GM12878 (cell line): ENCODE data around the gene PC. TPM values are rescaled to one million over a fixed set of nuclear protein-coding genes. Genes with fewer than 3 reads are reported as not detected.

Experiments
- ASH2L ChIP-seq: fragments of 300-600, 200-600 bp; sonication (generic); IDR thresholded peaks from 2 replicates; pipeline ENCODE4 v1.6.1; 2017; ENCODE audit warnings: low read depth, mild to moderate bottlenecking, borderline replicate concordance
- BHLHE40 ChIP-seq, 2 experiments: fragments of 450-650 bp in 1 of 2; IDR thresholded peaks; 2 replicates each; pipeline ENCODE4 v1.6.1; 2011 to 2017; ENCODE audit warnings: low read depth in 2 of 2, borderline replicate concordance in 1 of 2, improper control_type of control experiment in 1 of 2, low read length in 1 of 2, mild to moderate bottlenecking in 1 of 2
- HDGF ChIP-seq: fragments of 450-650 bp; IDR thresholded peaks from 2 replicates; pipeline ENCODE4 v1.6.1; 2016; ENCODE audit warnings: antibody characterized with exemption
- IRF4 ChIP-seq: IDR thresholded peaks from 2 replicates; pipeline ENCODE4 v1.6.1; 2011; ENCODE audit warnings: low read depth, low read length
- JUND ChIP-seq: IDR thresholded peaks from 2 replicates; pipeline ENCODE4 v1.6.1; 2012; ENCODE audit warnings: low read depth, mild to moderate bottlenecking, low read length, improper control_type of control experiment, moderate library complexity
- MEF2B ChIP-seq: fragments of 450-650 bp; IDR thresholded peaks from 2 replicates; pipeline ENCODE4 v1.6.1; 2018; ENCODE audit warnings: mild to moderate bottlenecking, moderate library complexity; ENCODE audit not compliant: partially characterized antibody, poor library complexity, severe bottlenecking
- MXI1 ChIP-seq: fragments of 150-350 bp; IDR thresholded peaks from 2 replicates; pipeline ENCODE4 v1.6.1; 2011; ENCODE audit warnings: low read depth, mild to moderate bottlenecking, inconsistent platforms, low read length, improper control_type of control experiment
- RELA ChIP-seq: fragments of 450-650 bp; IDR thresholded peaks from 2 replicates; pipeline ENCODE4 v1.8.0; 2014; ENCODE audit warnings: borderline replicate concordance; ENCODE audit not compliant: partially characterized antibody
- SIN3A ChIP-seq: IDR thresholded peaks from 2 replicates; pipeline ENCODE4 v1.6.1; 2012; ENCODE audit warnings: low read depth, low read length, improper control_type of control experiment
- TBL1XR1 ChIP-seq: IDR thresholded peaks from 2 replicates; pipeline ENCODE4 v1.6.1; 2012; ENCODE audit warnings: low read depth, low read length, improper control_type of control experiment
- ZNF274 ChIP-seq: IDR thresholded peaks from one replicate; pipeline ENCODE4 v1.8.0; 2011; ENCODE audit not compliant: insufficient read length, insufficient read depth
- polyA plus RNA-seq, 11 experiments: library from polyadenylated mRNA; depleted of rRNA in 4 of 11; unstranded in 6 of 11; stranded (reverse) in 5 of 11; fragments of >200 nt; fragmentation: Nextera tagmentation in 4 of 11; fragmentation: Illumina TruSeq in 1 of 11; extraction: Ambion mirVana in 4 of 11; extraction: Trizol in 1 of 11; gene quantifications; 1 replicate in 1 of 11; 2 replicates in 10 of 11; pipeline versions ENCODE4 v1.2.1 to v1.2.3, GENCODE V29; 2011 to 2016; ENCODE audit warnings: inconsistent platforms in 2 of 11, missing spikeins in 2 of 11, low read depth in 1 of 11
- total RNA-seq, 4 experiments: library from RNA; depleted of rRNA in 3 of 4; stranded (reverse); fragments of >200 nt in 3 of 4; fragmentation: Illumina TruSeq in 1 of 4; extraction: Trizol in 1 of 4; gene quantifications; 2 replicates each; pipeline versions ENCODE4 v1.2.1 to v1.2.3, GENCODE V29; 2013 to 2021
- TF ChIP-seq, protein P1 (sequence below): fragments of 450-650 bp; formaldehyde crosslinking; IDR thresholded peaks from 2 replicates; pipeline ENCODE4 v1.4.0; 2020; ENCODE audit warnings: mild to moderate bottlenecking, moderate library complexity
- TF ChIP-seq, protein P2 (sequence below): fragments of 450-650 bp; IDR thresholded peaks from 2 replicates; pipeline ENCODE4 v1.6.1; 2017; ENCODE audit warnings: mild to moderate bottlenecking
- TF ChIP-seq, protein P3 (sequence below): IDR thresholded peaks from 2 replicates; pipeline ENCODE4 v1.6.1; 2011; ENCODE audit warnings: borderline replicate concordance, low read depth, mild to moderate bottlenecking, moderate library complexity, mixed read lengths, low read length; ENCODE audit not compliant: insufficient read depth; ENCODE audit errors: extremely low read length

PC gene
- total and polyA plus RNA-seq, 10 of the 15 experiments (the other 5 are each of a cell fraction or from before 2014, with no cell fraction given), result 0.22 to 10.3 (median 4.5) TPM

DNA sequence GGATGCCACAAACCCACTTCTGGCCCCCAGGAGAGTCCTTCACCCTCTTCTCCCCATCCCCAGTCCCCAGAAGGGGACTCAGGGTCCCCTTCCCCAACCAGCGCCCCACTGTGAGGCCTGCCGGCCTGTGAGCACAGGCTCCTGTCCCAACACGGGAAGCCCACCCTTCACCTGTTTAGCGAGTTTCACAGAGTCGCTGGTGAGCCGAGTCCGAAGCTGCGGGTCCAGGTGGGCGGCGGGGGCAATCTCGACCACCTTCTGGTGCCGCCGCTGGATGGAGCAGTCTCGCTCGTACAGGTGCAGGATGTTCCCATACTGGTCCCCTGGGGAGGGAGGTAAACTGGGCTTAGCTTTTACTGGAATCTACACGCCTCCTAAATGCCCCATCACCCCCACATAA is 88.1 kb downstream of the PC start (continued):
- TF ChIP-seq BHLHE40 (IDR thresholded peaks at IDR 0.05; ENCODE audit: borderline replicate concordance in 1 of 2, low read depth in 2 of 2, low read length in 1 of 2), result no peak
- no peak for TF ChIP-seq SIN3A
- TF ChIP-seq, protein P1, sequence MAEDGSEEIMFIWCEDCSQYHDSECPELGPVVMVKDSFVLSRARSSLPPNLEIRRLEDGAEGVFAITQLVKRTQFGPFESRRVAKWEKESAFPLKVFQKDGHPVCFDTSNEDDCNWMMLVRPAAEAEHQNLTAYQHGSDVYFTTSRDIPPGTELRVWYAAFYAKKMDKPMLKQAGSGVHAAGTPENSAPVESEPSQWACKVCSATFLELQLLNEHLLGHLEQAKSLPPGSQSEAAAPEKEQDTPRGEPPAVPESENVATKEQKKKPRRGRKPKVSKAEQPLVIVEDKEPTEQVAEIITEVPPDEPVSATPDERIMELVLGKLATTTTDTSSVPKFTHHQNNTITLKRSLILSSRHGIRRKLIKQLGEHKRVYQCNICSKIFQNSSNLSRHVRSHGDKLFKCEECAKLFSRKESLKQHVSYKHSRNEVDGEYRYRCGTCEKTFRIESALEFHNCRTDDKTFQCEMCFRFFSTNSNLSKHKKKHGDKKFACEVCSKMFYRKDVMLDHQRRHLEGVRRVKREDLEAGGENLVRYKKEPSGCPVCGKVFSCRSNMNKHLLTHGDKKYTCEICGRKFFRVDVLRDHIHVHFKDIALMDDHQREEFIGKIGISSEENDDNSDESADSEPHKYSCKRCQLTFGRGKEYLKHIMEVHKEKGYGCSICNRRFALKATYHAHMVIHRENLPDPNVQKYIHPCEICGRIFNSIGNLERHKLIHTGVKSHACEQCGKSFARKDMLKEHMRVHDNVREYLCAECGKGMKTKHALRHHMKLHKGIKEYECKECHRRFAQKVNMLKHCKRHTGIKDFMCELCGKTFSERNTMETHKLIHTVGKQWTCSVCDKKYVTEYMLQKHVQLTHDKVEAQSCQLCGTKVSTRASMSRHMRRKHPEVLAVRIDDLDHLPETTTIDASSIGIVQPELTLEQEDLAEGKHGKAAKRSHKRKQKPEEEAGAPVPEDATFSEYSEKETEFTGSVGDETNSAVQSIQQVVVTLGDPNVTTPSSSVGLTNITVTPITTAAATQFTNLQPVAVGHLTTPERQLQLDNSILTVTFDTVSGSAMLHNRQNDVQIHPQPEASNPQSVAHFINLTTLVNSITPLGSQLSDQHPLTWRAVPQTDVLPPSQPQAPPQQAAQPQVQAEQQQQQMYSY (CRISPR knock-in tag), result no peak
- TF ChIP-seq MEF2B, result no peak
- TF ChIP-seq HDGF, result no peak
- no peak for TF ChIP-seq ZNF274
- no peak for TF ChIP-seq IRF4
- no peak for TF ChIP-seq ASH2L
- TF ChIP-seq RELA, result no peak
- no peak for TF ChIP-seq MXI1
- TF ChIP-seq, protein P2, sequence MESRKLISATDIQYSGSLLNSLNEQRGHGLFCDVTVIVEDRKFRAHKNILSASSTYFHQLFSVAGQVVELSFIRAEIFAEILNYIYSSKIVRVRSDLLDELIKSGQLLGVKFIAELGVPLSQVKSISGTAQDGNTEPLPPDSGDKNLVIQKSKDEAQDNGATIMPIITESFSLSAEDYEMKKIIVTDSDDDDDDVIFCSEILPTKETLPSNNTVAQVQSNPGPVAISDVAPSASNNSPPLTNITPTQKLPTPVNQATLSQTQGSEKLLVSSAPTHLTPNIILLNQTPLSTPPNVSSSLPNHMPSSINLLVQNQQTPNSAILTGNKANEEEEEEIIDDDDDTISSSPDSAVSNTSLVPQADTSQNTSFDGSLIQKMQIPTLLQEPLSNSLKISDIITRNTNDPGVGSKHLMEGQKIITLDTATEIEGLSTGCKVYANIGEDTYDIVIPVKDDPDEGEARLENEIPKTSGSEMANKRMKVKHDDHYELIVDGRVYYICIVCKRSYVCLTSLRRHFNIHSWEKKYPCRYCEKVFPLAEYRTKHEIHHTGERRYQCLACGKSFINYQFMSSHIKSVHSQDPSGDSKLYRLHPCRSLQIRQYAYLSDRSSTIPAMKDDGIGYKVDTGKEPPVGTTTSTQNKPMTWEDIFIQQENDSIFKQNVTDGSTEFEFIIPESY, result no peak
- TF ChIP-seq TBL1XR1, result no peak
- no peak for TF ChIP-seq JUND
- TF ChIP-seq, protein P3, sequence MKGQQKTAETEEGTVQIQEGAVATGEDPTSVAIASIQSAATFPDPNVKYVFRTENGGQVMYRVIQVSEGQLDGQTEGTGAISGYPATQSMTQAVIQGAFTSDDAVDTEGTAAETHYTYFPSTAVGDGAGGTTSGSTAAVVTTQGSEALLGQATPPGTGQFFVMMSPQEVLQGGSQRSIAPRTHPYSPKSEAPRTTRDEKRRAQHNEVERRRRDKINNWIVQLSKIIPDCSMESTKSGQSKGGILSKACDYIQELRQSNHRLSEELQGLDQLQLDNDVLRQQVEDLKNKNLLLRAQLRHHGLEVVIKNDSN, result no peak
